ENCODE data around the gene LPIN1. TPM values are rescaled to one million over a fixed set of nuclear protein-coding genes. Genes with fewer than 3 reads are reported as not detected.
A peak's percentile ranks its signal among the peaks of the same experiment; 100 is the strongest.
"Not testable (repeated sequence)": the region's sequence is repeated elsewhere in the genome, so short reads cannot be mapped to it uniquely, and the experiment has no call there.

The LPIN1 gene
- total RNA-seq, 2 donors from 2014 or later, result 86.7 to 99.8 TPM

DNA sequence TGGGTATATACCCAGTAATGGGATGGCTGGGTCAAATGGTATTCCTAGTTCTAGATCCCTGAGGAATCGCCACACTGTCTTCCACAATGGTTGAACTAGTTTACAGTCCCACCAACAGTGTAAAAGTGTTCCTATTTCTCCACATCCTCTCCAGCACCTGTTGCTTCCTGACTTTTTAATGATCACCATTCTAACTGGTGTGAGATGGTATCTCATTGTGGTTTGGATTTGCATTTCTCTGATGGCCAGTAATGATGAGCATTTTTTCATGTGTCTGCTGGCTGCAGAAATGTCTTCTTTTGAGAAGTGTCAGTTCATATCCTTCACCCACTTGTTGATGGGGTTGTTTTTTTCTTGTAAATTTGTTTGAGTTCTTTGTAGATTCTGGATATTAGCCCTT lies 98.4 kb downstream of the LPIN1 start:
- H3K27ac Mint-ChIP-seq; H3K4me1 Mint-ChIP-seq; H3K4me3 Mint-ChIP-seq; H3K9me3 ChIP-seq (ENCODE audit: control insufficient read depth, low read length, poor library complexity, severe bottlenecking); H3K36me3 Mint-ChIP-seq (ENCODE audit: low read depth); ATAC-seq; DNase-seq: not testable (repeated sequence)
- H3K27me3 Mint-ChIP-seq, result peaks cover 12% of the 10 kb centered on the region

DNA sequence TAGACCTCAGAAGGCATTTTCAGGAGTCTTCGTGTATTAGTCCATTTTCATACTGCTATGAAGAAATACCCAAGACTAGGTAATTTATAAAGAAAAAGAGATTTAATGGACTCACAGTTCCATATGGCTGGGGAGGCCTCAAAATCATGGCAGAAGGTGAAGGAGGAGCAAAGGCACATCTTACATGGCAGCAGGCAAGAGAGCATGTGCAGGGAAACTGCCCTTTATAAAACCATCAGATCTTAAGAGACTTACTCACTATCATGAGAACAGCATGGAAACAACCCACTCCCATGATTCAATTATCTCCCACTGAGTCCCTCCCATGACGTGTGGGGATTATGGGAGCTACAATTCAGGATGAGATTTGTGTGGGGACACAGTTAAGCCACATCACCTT lies 101.5 kb downstream of the LPIN1 start:
- H3K36me3 Mint-ChIP-seq (ENCODE audit: low read depth); H3K9me3 ChIP-seq (ENCODE audit: control insufficient read depth, low read length, poor library complexity, severe bottlenecking); H3K4me3 Mint-ChIP-seq; DNase-seq; H3K27ac Mint-ChIP-seq; ATAC-seq; H3K4me1 Mint-ChIP-seq: not testable (repeated sequence)
- peaks cover 17% of the 10 kb centered on the region for H3K27me3 Mint-ChIP-seq

- no peak for DNase-seq
Observed at GRCh38 chr2:11850082-11850481, 103.7 kb downstream of the LPIN1 start.

DNA sequence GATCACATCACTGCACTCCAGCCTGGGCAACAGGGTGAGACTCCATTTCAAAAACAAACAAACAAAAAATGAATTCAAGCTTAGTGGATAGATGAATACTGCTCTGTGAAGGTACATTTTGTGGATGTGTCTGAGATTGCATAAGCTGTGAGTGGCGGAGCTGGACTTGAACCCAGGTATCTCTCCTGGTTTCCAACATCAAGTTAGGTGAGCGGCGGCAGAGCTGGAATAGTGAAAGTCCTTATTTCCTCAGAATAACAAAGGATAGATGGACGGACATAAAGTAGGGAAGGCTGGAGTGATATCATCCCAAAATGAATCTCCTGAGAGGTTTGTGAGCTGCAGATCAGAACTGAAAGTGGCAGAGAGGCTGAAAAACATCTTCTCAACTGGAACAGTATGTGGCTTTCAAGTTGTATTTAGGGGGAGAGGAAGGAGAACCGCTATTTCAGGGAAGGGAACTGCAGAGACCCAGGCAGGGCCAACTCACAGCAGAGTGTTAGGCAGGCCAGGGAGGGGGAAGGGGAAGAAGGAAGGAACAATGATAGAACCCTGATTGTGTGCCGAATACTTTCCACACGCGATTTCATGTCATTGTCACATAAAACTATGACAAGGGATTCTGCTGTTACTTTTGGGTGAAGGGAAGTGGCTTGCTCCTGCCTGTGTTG lies 106.2 kb downstream of the LPIN1 start:
- no peak for DNase-seq
- peaks cover 6% of the 10 kb centered on the region for H3K4me1 Mint-ChIP-seq
- H3K36me3 Mint-ChIP-seq (ENCODE audit: low read depth), result peaks cover 8% of the 10 kb centered on the region
- no peak overlapping the region for H3K27ac Mint-ChIP-seq
- no peaks in the 10 kb centered on the region for H3K9me3 ChIP-seq (ENCODE audit: control insufficient read depth, low read length, poor library complexity, severe bottlenecking)
- H3K4me3 Mint-ChIP-seq, result no peak overlapping the region
- ATAC-seq, result no peak
- H3K27me3 Mint-ChIP-seq, result peaks cover 26% of the 10 kb centered on the region

More at GRCh38 chr2:11850082-11850481, 103.7 kb downstream of the LPIN1 start:
- Mint-ChIP-seq H3K36me3 (ENCODE audit: low read depth) (peaks cover 2% of the 10 kb centered on the region), H3K27me3 (peaks cover 21% of the 10 kb centered on the region), H3K27ac (no peak overlapping the region), H3K4me3 (no peak overlapping the region), H3K4me1 (no peaks in the 10 kb centered on the region)
- no peak for ATAC-seq
- H3K9me3 ChIP-seq (ENCODE audit: control insufficient read depth, low read length, poor library complexity, severe bottlenecking), result no peaks in the 10 kb centered on the region

GRCh38 chr2:11853197-11853588 lies 106.8 kb downstream of the LPIN1 start:
- H3K36me3 Mint-ChIP-seq (ENCODE audit: low read depth), result peaks cover 8% of the 10 kb centered on the region
- peaks cover 6% of the 10 kb centered on the region for H3K4me1 Mint-ChIP-seq

DNA sequence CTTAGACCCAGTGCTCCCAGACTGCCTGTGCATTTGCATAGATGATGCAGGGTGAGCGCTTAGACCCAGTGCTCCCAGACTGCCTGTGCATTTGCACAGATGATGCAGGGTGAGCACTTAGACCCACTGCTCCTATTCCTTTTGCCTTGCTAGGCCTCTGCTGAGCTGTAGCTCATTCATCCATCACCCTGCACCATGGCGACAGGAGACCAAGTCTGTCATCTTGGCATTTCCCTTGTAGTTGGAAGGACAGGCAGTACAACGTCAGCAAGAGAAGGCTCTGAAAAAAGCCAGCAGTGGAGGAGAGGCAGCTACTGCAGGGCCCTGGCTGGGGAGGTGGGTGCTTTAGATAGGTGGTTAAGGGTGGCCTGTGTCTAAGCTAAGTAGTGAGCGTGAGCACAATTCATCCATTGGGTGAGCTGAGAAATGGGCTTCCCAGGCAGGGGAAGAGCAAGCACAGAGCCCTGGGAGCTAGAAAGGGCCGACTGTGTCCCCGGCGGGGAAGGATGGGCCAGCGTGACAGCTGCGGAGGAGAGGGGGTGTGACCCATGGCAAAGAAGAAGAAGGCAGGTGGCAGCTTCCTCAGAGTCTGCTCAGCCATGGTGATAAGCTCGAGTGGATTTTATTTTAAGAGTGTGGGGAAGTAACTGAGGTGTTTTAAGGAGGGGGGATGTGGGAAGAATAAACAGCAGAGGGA lies 108.8 kb downstream of the LPIN1 start:
- Mint-ChIP-seq H3K27ac (peak overlapping the region; percentile 51), H3K36me3 (ENCODE audit: low read depth) (peaks cover 8% of the 10 kb centered on the region), H3K4me1 (peaks cover 6% of the 10 kb centered on the region), H3K4me3 (no peak overlapping the region), H3K27me3 (peaks cover 16% of the 10 kb centered on the region)
- ATAC-seq (no peak), DNase-seq (no peak)
- no peaks in the 10 kb centered on the region for H3K9me3 ChIP-seq (ENCODE audit: control insufficient read depth, low read length, poor library complexity, severe bottlenecking)

More at GRCh38 chr2:11853197-11853588, 106.8 kb downstream of the LPIN1 start:
- Mint-ChIP-seq H3K27me3 (peaks cover 26% of the 10 kb centered on the region), H3K4me3 (no peak overlapping the region), H3K27ac (no peak overlapping the region)
- ATAC-seq (no peak), DNase-seq (no peak)
- no peaks in the 10 kb centered on the region for H3K9me3 ChIP-seq (ENCODE audit: control insufficient read depth, low read length, poor library complexity, severe bottlenecking)

DNA sequence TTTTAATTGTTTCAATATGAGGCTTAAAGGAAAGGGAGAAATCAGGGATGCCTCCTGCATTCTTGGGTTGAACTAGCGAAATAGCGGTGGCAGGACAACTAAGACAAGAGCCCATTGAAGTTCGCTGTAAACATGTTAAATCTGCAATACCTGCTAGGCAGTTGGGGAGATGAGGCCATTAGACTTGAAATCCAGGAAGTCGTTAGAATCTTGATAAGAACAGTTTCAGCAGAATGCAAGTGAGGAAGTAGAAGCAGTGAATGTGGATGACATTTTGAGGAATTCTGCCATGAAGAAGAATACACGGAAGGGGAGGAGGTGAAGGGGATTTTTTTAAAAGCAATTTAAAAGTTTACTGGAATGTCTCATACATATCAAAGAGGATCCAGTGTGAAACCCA lies 109.7 kb downstream of the LPIN1 start:
- peaks cover 6% of the 10 kb centered on the region for H3K4me1 Mint-ChIP-seq
- H3K27ac Mint-ChIP-seq, result peak overlapping the region; percentile 54
- H3K27me3 Mint-ChIP-seq, result peaks cover 16% of the 10 kb centered on the region
- H3K36me3 Mint-ChIP-seq (ENCODE audit: low read depth), result peaks cover 8% of the 10 kb centered on the region
- DNase-seq (no peak), ATAC-seq (no peak)
- no peak overlapping the region for H3K4me3 Mint-ChIP-seq
- H3K9me3 ChIP-seq (ENCODE audit: control insufficient read depth, low read length, poor library complexity, severe bottlenecking), result no peaks in the 10 kb centered on the region

- no peaks in the 10 kb centered on the region for H3K9me3 ChIP-seq (ENCODE audit: control insufficient read depth, low read length, poor library complexity, severe bottlenecking)
- no peak for DNase-seq
- no peak for ATAC-seq
- Mint-ChIP-seq H3K36me3 (ENCODE audit: low read depth) (peaks cover 5% of the 10 kb centered on the region), H3K27ac (no peak overlapping the region), H3K4me3 (no peak overlapping the region), H3K27me3 (peaks cover 9% of the 10 kb centered on the region), H3K4me1 (peaks cover 22% of the 10 kb centered on the region)
Observed at GRCh38 chr2:11858883-11859282, 112.5 kb downstream of the LPIN1 start.

DNA sequence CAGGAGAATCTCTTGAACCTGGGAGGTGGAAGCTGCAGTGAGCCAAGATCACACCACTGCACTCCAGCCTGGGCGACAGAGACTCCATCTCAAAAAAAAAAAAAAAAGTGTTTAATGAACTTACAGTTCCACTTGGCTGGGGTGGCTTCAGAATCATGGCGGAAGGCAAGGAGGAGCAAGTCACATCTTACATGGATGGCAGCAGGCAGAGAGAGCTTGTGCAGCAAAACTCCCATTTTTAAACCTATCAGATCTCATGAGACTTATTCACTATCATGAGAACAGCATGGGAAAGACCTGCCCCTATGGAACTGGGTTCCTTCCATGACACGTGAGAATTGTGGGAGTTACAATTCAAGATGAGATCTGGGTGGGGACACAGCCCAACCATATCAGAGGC lies 113.5 kb downstream of the LPIN1 start:
- H3K36me3 Mint-ChIP-seq (ENCODE audit: low read depth); DNase-seq; H3K4me3 Mint-ChIP-seq; H3K27me3 Mint-ChIP-seq; H3K27ac Mint-ChIP-seq; ATAC-seq; H3K9me3 ChIP-seq (ENCODE audit: control insufficient read depth, low read length, poor library complexity, severe bottlenecking): not testable (repeated sequence)
- H3K4me1 Mint-ChIP-seq, result peaks cover 28% of the 10 kb centered on the region

DNA sequence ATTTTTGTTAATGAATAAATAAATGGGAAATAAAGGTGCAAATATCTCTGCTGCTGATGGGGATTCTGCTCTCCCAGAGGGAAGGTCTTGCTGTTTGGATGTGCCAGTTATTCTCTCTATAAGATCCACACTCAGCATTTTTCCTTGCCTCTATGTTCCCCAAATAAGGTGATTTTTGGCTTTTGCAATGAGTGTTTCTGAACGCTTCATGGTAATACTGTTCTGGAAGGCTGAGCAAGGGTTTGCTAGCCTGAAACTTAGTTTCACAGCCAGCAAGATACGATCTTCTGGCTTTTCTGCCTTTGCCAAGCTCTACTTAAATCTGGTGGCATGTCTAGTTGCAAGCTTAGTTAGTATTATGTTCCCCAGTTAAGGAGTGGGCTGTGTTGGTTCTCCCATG lies 114.6 kb downstream of the LPIN1 start:
- Mint-ChIP-seq H3K27me3 (no peaks in the 10 kb centered on the region), H3K36me3 (ENCODE audit: low read depth) (peaks cover 3% of the 10 kb centered on the region), H3K4me1 (peaks cover 27% of the 10 kb centered on the region), H3K27ac (no peak overlapping the region), H3K4me3 (no peak overlapping the region)
- ATAC-seq, result no peak
- DNase-seq, result no peak
- H3K9me3 ChIP-seq (ENCODE audit: control insufficient read depth, low read length, poor library complexity, severe bottlenecking), result no peaks in the 10 kb centered on the region

- peaks cover 26% of the 10 kb centered on the region for H3K4me1 Mint-ChIP-seq
- ATAC-seq (no peak), DNase-seq (no peak)
- no peaks in the 10 kb centered on the region for H3K27me3 Mint-ChIP-seq
- H3K27ac Mint-ChIP-seq, result no peak overlapping the region
- peaks cover 3% of the 10 kb centered on the region for H3K36me3 Mint-ChIP-seq (ENCODE audit: low read depth)
- no peaks in the 10 kb centered on the region for H3K9me3 ChIP-seq (ENCODE audit: control insufficient read depth, low read length, poor library complexity, severe bottlenecking)
- H3K4me3 Mint-ChIP-seq, result peak overlapping the region; percentile 85
Observed at GRCh38 chr2:11862049-11862448, 115.6 kb downstream of the LPIN1 start.

DNA sequence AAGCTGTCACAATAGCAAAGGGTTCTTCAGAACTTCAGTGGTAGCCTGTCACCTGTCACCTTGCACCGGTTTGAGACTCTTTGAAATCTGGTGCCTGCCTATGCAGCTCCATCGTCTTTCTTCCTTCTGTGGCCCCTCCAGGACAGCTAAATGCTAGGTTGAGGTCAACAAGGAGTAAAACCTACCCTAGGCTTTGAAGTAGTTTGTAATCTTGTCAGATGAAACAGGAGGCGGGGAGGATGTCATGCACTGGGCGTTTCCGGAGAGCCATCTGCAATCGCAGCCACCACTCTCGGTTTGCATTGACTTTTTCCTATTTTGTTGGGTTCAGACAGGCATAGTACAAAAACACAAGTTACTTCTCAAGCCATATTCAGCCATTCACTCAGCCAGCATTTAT lies 116.7 kb downstream of the LPIN1 start:
- H3K9me3 ChIP-seq (ENCODE audit: control insufficient read depth, low read length, poor library complexity, severe bottlenecking), result no peaks in the 10 kb centered on the region
- Mint-ChIP-seq H3K36me3 (ENCODE audit: low read depth) (no peaks in the 10 kb centered on the region), H3K4me1 (peaks cover 28% of the 10 kb centered on the region), H3K27ac (peak overlapping the region; percentile 83), H3K27me3 (no peaks in the 10 kb centered on the region), H3K4me3 (peak overlapping the region; percentile 82)
- DNase-seq (no peak), ATAC-seq (peak; percentile 36)

DNA sequence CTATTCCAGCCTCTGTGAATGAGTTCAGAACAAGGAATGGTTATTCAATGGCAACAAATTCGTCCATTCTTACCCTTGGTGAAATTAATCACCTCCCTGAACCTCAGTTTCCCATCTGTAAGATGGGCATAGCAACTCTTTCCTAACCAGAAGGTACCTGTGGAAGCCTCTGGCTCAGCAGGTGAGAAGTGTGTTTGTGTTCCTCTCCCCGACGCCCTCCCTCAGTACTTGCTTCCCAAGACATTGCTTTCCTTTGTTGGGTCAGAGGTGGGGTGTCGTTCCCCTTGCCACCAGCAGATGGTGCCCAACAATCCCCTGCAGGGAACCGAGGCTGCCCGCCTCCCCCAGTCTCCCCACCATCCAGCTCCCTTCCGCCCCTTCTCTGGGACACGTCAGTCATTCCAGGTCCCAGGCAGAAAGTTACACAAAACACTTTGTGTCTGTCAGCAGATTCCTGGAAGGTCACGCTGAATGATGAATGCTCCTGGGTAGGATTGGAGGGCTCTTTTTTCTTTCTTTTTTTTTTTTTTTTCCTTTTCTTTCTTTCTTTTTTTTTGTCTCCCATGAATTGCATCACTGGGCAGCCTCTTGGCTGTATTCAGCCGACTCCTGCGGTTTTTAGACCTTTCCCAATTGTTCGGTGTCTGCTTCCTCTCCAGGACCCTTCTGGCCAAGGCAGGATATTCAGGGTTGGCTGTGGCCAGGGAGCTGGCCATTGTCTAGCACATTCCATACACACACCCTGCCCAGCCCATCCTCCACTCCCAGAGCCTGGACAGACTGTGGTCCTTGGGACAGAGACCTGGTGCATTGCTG lies 117.3 kb downstream of the LPIN1 start:
- H3K36me3 Mint-ChIP-seq (ENCODE audit: low read depth), result no peaks in the 10 kb centered on the region
- H3K4me1 Mint-ChIP-seq, result peaks cover 28% of the 10 kb centered on the region
- DNase-seq (peak; percentile 46 to 61 (median 54)), ATAC-seq (peak; percentile 79)
- H3K9me3 ChIP-seq (ENCODE audit: control insufficient read depth, low read length, poor library complexity, severe bottlenecking), result no peaks in the 10 kb centered on the region
- H3K27ac Mint-ChIP-seq, result peak overlapping the region; percentile 83
- peak overlapping the region; percentile 82 for H3K4me3 Mint-ChIP-seq
- H3K27me3 Mint-ChIP-seq, result no peaks in the 10 kb centered on the region
